ENCODE measurements around the gene ENSA.

GRCh38 chr1:150604226-150604588, 25.2 kb downstream of the ENSA start:
- no peak for TF ChIP-seq CTCF (IDR thresholded peaks at IDR 0.05)
- TF ChIP-seq POLR2A (IDR thresholded peaks at IDR 0.05) = no peak

Data from testis (tissue), 2 donors.